KMS-11 (cell line): Measurements from ENCODE around the gene POLR3A.

Experiments
- H2AFZ ChIP-seq: fragments of 200-600 bp; sonication (generic); 2 replicates; pipeline ENCODE4 v1.6.1; 2016; ENCODE audit warnings: antibody characterized with exemption, mixed run types, low read depth
- H3K27ac ChIP-seq: fragments of 200-600 bp; sonication (generic); 2 replicates; pipeline ENCODE4 v1.6.1; 2016; ENCODE audit warnings: mild to moderate bottlenecking, mixed run types
- H3K27me3 ChIP-seq: fragments of 200-600 bp; sonication (generic); 2 replicates; pipeline ENCODE4 v1.6.1; 2017; ENCODE audit warnings: mild to moderate bottlenecking, low read depth, mixed run types, moderate library complexity; ENCODE audit not compliant: insufficient read depth
- H3K36me3 ChIP-seq: fragments of 200-600 bp; sonication (generic); 2 replicates; pipeline ENCODE4 v1.6.1; 2017; ENCODE audit warnings: mild to moderate bottlenecking, mixed run types; ENCODE audit not compliant: insufficient read depth
- H3K4me1 ChIP-seq: fragments of 200-600 bp; sonication (generic); 2 replicates; pipeline ENCODE4 v1.6.1; 2016; ENCODE audit warnings: mild to moderate bottlenecking, low read depth, mixed run types; ENCODE audit not compliant: poor library complexity, severe bottlenecking
- H3K4me2 ChIP-seq: fragments of 200-600 bp; sonication (generic); 2 replicates; pipeline ENCODE4 v1.7.0; 2016; ENCODE audit warnings: mild to moderate bottlenecking, mixed run types
- H3K4me3 ChIP-seq: fragments of 200-600 bp; sonication (generic); IDR thresholded peaks from 2 replicates; pipeline ENCODE4 v1.6.1; 2017; ENCODE audit warnings: low read depth, low read length, mixed read lengths; ENCODE audit not compliant: insufficient read depth
- H3K79me2 ChIP-seq: fragments of 200-600 bp; sonication (generic); 2 replicates; pipeline ENCODE4 v1.6.1; 2016; ENCODE audit warnings: low read depth, mixed run types; ENCODE audit not compliant: insufficient read depth
- H3K9ac ChIP-seq: fragments of 200-600 bp; sonication (generic); 2 replicates; pipeline ENCODE4 v1.6.1; 2016; ENCODE audit warnings: mild to moderate bottlenecking, mixed run types
- H4K20me1 ChIP-seq: fragments of 200-600 bp; sonication (generic); 2 replicates; pipeline ENCODE4 v1.6.1; 2016; ENCODE audit warnings: mild to moderate bottlenecking, mixed run types; ENCODE audit not compliant: insufficient read depth
- TF ChIP-seq, protein P1 (sequence below): fragments of 200-600 bp; sonication (generic); conservative IDR thresholded peaks from 2 replicates; pipeline ENCODE4 v1.6.1; 2017; ENCODE audit warnings: low read depth, mild to moderate bottlenecking, antibody characterized with exemption, low read length, moderate library complexity, mixed read lengths

POLR3A gene

DNA sequence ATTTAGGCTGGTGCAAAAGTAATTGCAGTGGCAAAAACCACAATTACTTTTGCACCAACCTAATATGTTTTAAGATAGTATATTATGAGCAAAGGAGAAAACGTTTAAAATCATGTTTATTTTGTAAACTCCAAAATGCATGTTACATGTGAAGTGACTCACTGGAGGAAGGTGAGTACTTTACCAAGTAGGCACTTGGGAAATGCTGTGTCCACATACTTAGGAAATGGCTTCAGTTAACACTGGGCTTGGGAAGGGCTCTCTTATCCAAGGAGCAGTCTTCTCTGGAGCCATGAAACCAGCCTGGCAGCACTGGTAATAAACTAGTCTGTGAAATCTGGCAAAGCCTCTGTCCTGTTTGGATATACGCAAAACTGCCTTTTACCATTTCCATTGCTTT lies 8.8 kb upstream of the POLR3A start:
- no peak overlapping the region for H3K4me2 ChIP-seq
- no peak overlapping the region for H3K4me3 ChIP-seq
- peaks cover 85% of the 10 kb centered on the region for H3K4me1 ChIP-seq

DNA sequence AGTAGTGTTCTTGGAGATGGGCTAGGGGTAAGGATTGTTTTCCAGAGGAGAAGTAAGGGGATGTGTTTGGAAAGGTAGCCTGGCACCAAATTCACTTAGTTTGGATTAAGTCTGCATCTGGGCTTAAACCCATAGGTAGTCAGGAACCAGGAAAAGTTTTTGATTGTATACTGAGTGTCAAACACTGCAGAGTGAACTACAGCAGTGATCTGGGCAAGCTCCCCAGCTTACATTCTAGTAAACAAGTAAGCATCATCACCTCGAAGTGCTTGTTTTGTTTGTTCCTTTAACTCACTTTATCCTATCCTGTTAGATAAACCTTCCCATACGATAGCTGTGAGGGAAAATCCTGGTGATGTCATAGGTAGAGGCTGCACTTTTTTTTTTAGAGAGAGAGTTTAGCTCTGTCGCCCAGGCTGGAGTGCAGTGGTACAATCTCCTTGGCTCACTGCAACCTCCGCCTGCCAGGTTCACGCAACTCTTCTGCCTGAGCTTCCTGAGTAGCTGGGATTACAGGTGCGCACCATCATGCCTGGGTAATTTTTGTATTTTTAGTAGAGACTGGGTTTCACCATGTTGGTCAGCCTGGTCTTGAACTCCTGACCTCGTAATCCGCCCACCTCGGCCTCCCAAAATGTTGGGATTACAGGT lies 6.7 kb upstream of the POLR3A start:
- H3K36me3 ChIP-seq: peaks cover 34% of the 10 kb centered on the region; the same call in 1 of the 2 replicates
- H2AFZ ChIP-seq: no peak overlapping the region
- H4K20me1 ChIP-seq: peaks cover 53% of the 10 kb centered on the region
- H3K4me2 ChIP-seq: peak overlapping the region; percentile 82
- H3K4me3 ChIP-seq: no peak overlapping the region
- peak overlapping the region; percentile 17; the same call in 1 of the 2 replicates for H3K27ac ChIP-seq
- H3K27me3 ChIP-seq: 0 out of 2 replicates have a peak, but pooled peaks cover 3% of the 10 kb centered on the region
- H3K9ac ChIP-seq: no peak overlapping the region
- H3K4me1 ChIP-seq: peaks cover 65% of the 10 kb centered on the region
- H3K79me2 ChIP-seq: peaks cover 45% of the 10 kb centered on the region
- TF ChIP-seq, protein P1, sequence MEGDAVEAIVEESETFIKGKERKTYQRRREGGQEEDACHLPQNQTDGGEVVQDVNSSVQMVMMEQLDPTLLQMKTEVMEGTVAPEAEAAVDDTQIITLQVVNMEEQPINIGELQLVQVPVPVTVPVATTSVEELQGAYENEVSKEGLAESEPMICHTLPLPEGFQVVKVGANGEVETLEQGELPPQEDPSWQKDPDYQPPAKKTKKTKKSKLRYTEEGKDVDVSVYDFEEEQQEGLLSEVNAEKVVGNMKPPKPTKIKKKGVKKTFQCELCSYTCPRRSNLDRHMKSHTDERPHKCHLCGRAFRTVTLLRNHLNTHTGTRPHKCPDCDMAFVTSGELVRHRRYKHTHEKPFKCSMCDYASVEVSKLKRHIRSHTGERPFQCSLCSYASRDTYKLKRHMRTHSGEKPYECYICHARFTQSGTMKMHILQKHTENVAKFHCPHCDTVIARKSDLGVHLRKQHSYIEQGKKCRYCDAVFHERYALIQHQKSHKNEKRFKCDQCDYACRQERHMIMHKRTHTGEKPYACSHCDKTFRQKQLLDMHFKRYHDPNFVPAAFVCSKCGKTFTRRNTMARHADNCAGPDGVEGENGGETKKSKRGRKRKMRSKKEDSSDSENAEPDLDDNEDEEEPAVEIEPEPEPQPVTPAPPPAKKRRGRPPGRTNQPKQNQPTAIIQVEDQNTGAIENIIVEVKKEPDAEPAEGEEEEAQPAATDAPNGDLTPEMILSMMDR: no peak

More for the DNA sequence above, 8.8 kb upstream of the POLR3A start:
- Histone ChIP-seq H3K27ac (no peak overlapping the region), H3K9ac (no peak overlapping the region), H3K27me3 (0 out of 2 replicates have a peak, but pooled peaks cover 3% of the 10 kb centered on the region), H3K79me2 (peaks cover 45% of the 10 kb centered on the region), H4K20me1 (peaks cover 63% of the 10 kb centered on the region), H2AFZ (no peak overlapping the region), H3K36me3 (peaks cover 34% of the 10 kb centered on the region; the same call in 1 of the 2 replicates)
- TF ChIP-seq, protein P1: no peak

DNA sequence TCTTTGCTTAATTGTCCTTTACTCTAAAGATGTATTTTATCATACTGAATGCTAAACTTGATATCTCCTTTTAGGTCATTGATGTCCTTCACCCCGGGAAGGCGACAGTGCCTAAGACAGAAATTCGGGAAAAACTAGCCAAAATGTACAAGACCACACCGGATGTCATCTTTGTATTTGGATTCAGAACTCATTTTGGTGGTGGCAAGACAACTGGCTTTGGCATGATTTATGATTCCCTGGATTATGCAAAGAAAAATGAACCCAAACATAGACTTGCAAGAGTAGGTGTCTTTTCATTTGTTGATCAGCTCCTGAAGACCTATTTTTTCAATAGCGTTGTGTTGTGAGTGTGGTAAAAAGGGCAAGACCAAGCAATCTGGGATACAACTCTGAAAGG lies 6.1 kb upstream of the POLR3A start:
- Histone ChIP-seq H3K36me3 (peaks cover 33% of the 10 kb centered on the region; the same call in 1 of the 2 replicates), H3K27me3 (0 out of 2 replicates have a peak, but pooled peaks cover 3% of the 10 kb centered on the region), H3K79me2 (peaks cover 45% of the 10 kb centered on the region), H2AFZ (no peak overlapping the region), H3K4me2 (peak overlapping the region; percentile 82), H3K27ac (peak overlapping the region; percentile 17; the same call in 1 of the 2 replicates), H4K20me1 (peaks cover 53% of the 10 kb centered on the region), H3K9ac (peak overlapping the region; percentile 89; the same call in 1 of the 2 replicates), H3K4me1 (peaks cover 59% of the 10 kb centered on the region), H3K4me3 (no peak overlapping the region)
- TF ChIP-seq, protein P1: no peak

DNA sequence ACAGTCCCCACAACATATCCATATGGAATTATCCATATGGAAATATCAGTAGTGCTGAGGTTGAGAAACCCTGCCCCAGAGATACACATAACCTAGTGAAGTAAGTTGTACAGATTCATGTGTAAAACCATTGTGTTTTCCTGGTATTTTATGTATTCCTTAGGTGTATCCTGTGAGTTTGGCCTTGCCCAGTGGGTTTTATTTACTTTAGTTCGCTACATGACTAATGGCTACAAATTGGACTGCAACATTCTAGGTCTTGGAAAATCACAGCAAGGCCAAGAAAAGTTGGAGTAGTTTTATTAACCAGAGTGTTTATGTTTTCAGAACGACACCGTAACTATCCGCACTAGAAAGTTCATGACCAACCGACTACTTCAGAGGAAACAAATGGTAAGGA lies 5.7 kb upstream of the POLR3A start:
- Histone ChIP-seq H4K20me1 (peaks cover 49% of the 10 kb centered on the region), H3K79me2 (peaks cover 45% of the 10 kb centered on the region), H3K4me1 (peaks cover 55% of the 10 kb centered on the region), H3K36me3 (peaks cover 29% of the 10 kb centered on the region; the same call in 1 of the 2 replicates), H2AFZ (no peak overlapping the region), H3K27me3 (0 out of 2 replicates have a peak, but pooled peaks cover 3% of the 10 kb centered on the region), H3K27ac (peak overlapping the region; percentile 70; the same call in 1 of the 2 replicates), H3K4me3 (no peak overlapping the region), H3K9ac (peak overlapping the region; percentile 89; the same call in 1 of the 2 replicates), H3K4me2 (peak overlapping the region; percentile 82)
- TF ChIP-seq, protein P1: no peak
